Caco-2 (cell line): ENCODE results near the gene ENOSF1. TPM values are rescaled to one million over a fixed set of nuclear protein-coding genes. Genes with fewer than 3 reads are reported as not detected.

ENCODE experiments used
- BruUV-seq: library from RNA; stranded (reverse); fragments of 400-500 nt; replicated peaks from 2 replicates; lab custom pipeline; 2021; lab: Mats Ljungman, UMichigan
- CTCF ChIA-PET: fragments of 300-600 bp; sonication (Branson Sonifier 250); formaldehyde crosslinking; loops from one replicate; lab custom pipeline; 2022; ENCODE audit warnings: antibody characterized with exemption; lab: Charles Lee
- POLR2A ChIA-PET: fragments of 300-600 bp; sonication (Branson Sonifier 250); formaldehyde crosslinking; loops from one replicate; lab custom pipeline; 2022; ENCODE audit warnings: antibody characterized with exemption; lab: Charles Lee
- DNase-seq, 2 experiments: peaks; one replicate each; pipeline versions ENCODE4 v3.0.0 to v3.0.0-alpha.2; 2020 to 2022
- H3K27me3 ChIP-seq: replicated peaks from 2 replicates; pipeline ENCODE4 v1.6.0; 2011; ENCODE audit warnings: low read length; ENCODE audit not compliant: control insufficient read depth, insufficient read depth
- H3K36me3 ChIP-seq: 2 replicates; pipeline ENCODE4 v1.5.1; 2011; ENCODE audit warnings: low read length; ENCODE audit not compliant: control insufficient read depth, insufficient read depth
- H3K4me1 ChIP-seq: fragments of 250-450 bp; sonication (Bioruptor Pico); 2 replicates; pipeline ENCODE4 v1.5.1; 2020; ENCODE audit warnings: mild to moderate bottlenecking
- H3K4me3 ChIP-seq: 2 replicates; pipeline ENCODE4 v1.5.1; 2011; ENCODE audit warnings: low read depth, mild to moderate bottlenecking, control low read depth, low read length
- H3K9me3 ChIP-seq: fragments of 250-450 bp; sonication (Bioruptor Pico); 2 replicates; pipeline ENCODE4 v1.5.1; 2020; ENCODE audit warnings: mild to moderate bottlenecking, moderate library complexity
- H3K27ac Mint-ChIP-seq: one replicate; pipeline ENCODE4 v1.8.0; 2022; ENCODE audit warnings: mixed read lengths; ENCODE audit not compliant: unreplicated experiment
- H3K27me3 Mint-ChIP-seq: one replicate; pipeline ENCODE4 v1.8.0; 2022; ENCODE audit warnings: mixed read lengths; ENCODE audit not compliant: insufficient read depth, unreplicated experiment
- H3K36me3 Mint-ChIP-seq: one replicate; pipeline ENCODE4 v1.8.0; 2022; ENCODE audit warnings: mild to moderate bottlenecking, mixed read lengths; ENCODE audit not compliant: insufficient read depth, unreplicated experiment
- H3K4me1 Mint-ChIP-seq: one replicate; pipeline ENCODE4 v1.8.0; 2022; ENCODE audit warnings: low read depth, mixed read lengths; ENCODE audit not compliant: unreplicated experiment
- H3K4me3 Mint-ChIP-seq: one replicate; pipeline ENCODE4 v1.8.0; 2022; ENCODE audit warnings: mild to moderate bottlenecking, moderate library complexity, mixed read lengths; ENCODE audit not compliant: unreplicated experiment
- H3K9me3 Mint-ChIP-seq: one replicate; pipeline ENCODE4 v1.8.0; 2022; ENCODE audit warnings: mixed read lengths; ENCODE audit not compliant: unreplicated experiment
- CTCF ChIP-seq, 2 experiments: fragments of 200-600 bp in 1 of 2; IDR thresholded peaks; 1 replicate in 1 of 2; 2 replicates in 1 of 2; pipeline versions ENCODE4 v1.5.1 to v1.8.0; 2011 to 2022; ENCODE audit warnings: antibody characterized with exemption in 1 of 2, control low read depth in 1 of 2, inconsistent platforms in 1 of 2, low read depth in 1 of 2, low read length in 1 of 2, mild to moderate bottlenecking in 1 of 2, moderate library complexity in 1 of 2; ENCODE audit not compliant: insufficient read depth in 1 of 2, severe bottlenecking in 1 of 2, unreplicated experiment in 1 of 2
- intact Hi-C: fragments of 100-400 bp; cut with micrococcal nuclease; formaldehyde crosslinking; loops from one replicate; pipeline ENCODE4 v1.10.0; 2022; ENCODE audit not compliant: unreplicated experiment
- total RNA-seq: library from RNA; stranded (reverse); gene quantifications from 2 replicates; pipeline ENCODE4 v1.2.3, GENCODE V29; 2022

The ENOSF1 gene
- total RNA-seq, 1 experiment from 2014 or later = 114 TPM

DNA sequence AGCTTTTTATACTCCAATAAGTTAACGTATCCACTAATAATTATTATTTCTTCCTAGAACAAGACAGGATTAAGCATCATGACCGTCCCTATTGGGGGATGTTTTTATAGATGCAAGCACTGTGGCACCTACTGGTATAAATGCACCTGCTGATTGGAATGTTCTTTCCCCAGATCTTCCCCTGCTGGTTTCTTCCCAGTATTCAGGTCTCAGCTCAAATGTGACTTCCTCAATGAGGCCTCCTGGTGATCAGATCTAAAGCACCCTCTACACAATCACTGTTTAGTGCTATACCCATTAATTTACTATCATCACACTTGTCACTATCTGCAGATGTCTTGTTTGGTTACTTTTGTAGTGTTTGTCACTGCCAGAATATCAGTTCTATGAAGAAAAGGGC is 58.9 kb downstream of the ENOSF1 start:
- peaks cover 18% of the 10 kb centered on the region for H3K36me3 Mint-ChIP-seq
- H3K4me1 Mint-ChIP-seq = no peaks in the 10 kb centered on the region
- H3K27ac Mint-ChIP-seq = no peak overlapping the region
- H3K36me3 ChIP-seq = no peaks in the 10 kb centered on the region
- H3K9me3 Mint-ChIP-seq = no peaks in the 10 kb centered on the region
- H3K27me3 Mint-ChIP-seq = no peaks in the 10 kb centered on the region
- H3K9me3 ChIP-seq = no peaks in the 10 kb centered on the region
- no peak overlapping the region for H3K4me3 ChIP-seq
- H3K4me3 Mint-ChIP-seq = no peak overlapping the region
- CTCF ChIA-PET = interaction anchor here (0.9 to 1.0 kb wide), 2 partner anchors 15 to 29 kb away, joined by 3 to 4 read pairs; no protein-coding TSS in a partner anchor
- BruUV-seq = no TSS peak
- DNase-seq = no peak
- no peaks in the 10 kb centered on the region for H3K4me1 ChIP-seq
- TF ChIP-seq CTCF (IDR thresholded peaks at IDR 0.05; ENCODE audit: insufficient read depth in 1 of 2, low read depth in 1 of 2, low read length in 1 of 2, severe bottlenecking in 1 of 2, unreplicated experiment in 1 of 2) = no peak
- H3K27me3 ChIP-seq = no peaks in the 10 kb centered on the region
- POLR2A ChIA-PET = no interaction called here
- intact Hi-C loops = loop anchor here (10.0 kb wide), 1 partner anchor 181 kb away; no protein-coding TSS in a partner anchor

DNA sequence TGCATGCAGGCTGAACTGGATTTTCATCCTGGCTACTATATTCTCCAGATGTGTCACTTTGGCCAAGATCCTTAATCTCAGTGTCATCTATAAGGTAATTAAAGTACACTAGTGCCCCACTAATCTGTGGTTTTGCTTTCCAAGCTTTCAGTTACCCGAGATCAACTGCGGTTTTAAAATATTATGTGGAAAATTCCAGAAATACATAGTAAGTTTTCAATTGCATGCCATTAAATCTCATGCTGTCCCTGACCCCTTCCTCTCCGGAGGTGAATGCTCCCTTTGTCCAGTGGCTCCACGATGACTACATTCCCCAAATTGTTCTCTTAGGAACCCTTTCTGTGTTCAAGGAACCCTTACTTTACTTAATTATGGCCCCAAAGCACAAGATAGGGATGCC is 60.3 kb downstream of the ENOSF1 start:
- H3K36me3 Mint-ChIP-seq = peaks cover 8% of the 10 kb centered on the region
- no TSS peak for BruUV-seq
- no peaks in the 10 kb centered on the region for H3K36me3 ChIP-seq
- H3K27ac Mint-ChIP-seq = no peak overlapping the region
- ChIA-PET POLR2A (no interaction called here), CTCF (no interaction called here)
- H3K9me3 ChIP-seq = no peaks in the 10 kb centered on the region
- H3K4me1 ChIP-seq = no peaks in the 10 kb centered on the region
- H3K27me3 Mint-ChIP-seq = no peaks in the 10 kb centered on the region
- no peak overlapping the region for H3K4me3 Mint-ChIP-seq
- no peak overlapping the region for H3K4me3 ChIP-seq
- no peaks in the 10 kb centered on the region for H3K27me3 ChIP-seq
- DNase-seq = no peak
- no peak for TF ChIP-seq CTCF (IDR thresholded peaks at IDR 0.05; ENCODE audit: insufficient read depth in 1 of 2, low read depth in 1 of 2, low read length in 1 of 2, severe bottlenecking in 1 of 2, unreplicated experiment in 1 of 2)
- H3K4me1 Mint-ChIP-seq = no peaks in the 10 kb centered on the region
- no peaks in the 10 kb centered on the region for H3K9me3 Mint-ChIP-seq
- intact Hi-C loops = loop anchor here (10.0 kb wide), 1 partner anchor 183 kb away; no protein-coding TSS in a partner anchor

GRCh38 chr18:650428-650858 is 62.0 kb downstream of the ENOSF1 start:
- intact Hi-C loops = loop anchor here (10.0 kb wide), 1 partner anchor 184 kb away; no protein-coding TSS in a partner anchor
- Histone ChIP-seq H3K4me1 (no peaks in the 10 kb centered on the region), H3K4me3 (no peak overlapping the region), H3K9me3 (no peaks in the 10 kb centered on the region), H3K27me3 (no peaks in the 10 kb centered on the region), H3K36me3 (no peaks in the 10 kb centered on the region)
- H3K4me3 Mint-ChIP-seq = no peak overlapping the region
- no peaks in the 10 kb centered on the region for H3K9me3 Mint-ChIP-seq
- ChIA-PET POLR2A (no interaction called here), CTCF (no interaction called here)
- no TSS peak for BruUV-seq
- H3K36me3 Mint-ChIP-seq = peaks cover 5% of the 10 kb centered on the region
- H3K27ac Mint-ChIP-seq = no peak overlapping the region
- DNase-seq = no peak
- H3K4me1 Mint-ChIP-seq = no peaks in the 10 kb centered on the region
- H3K27me3 Mint-ChIP-seq = no peaks in the 10 kb centered on the region
- no peak for TF ChIP-seq CTCF (IDR thresholded peaks at IDR 0.05; ENCODE audit: insufficient read depth in 1 of 2, low read depth in 1 of 2, low read length in 1 of 2, severe bottlenecking in 1 of 2, unreplicated experiment in 1 of 2)
